Vagina (tissue), 2 donors: ENCODE measurements around the gene GJA1. TPM values are rescaled to one million over a fixed set of nuclear protein-coding genes. Genes with fewer than 3 reads are reported as not detected.
"Not testable (repeated sequence)": the region's sequence is repeated elsewhere in the genome, so short reads cannot be mapped to it uniquely, and the experiment has no call there.

Experiments used
- DNase-seq, 2 donors: peaks; one replicate each; pipeline ENCODE4 v3.0.0-alpha.2; 2017; ENCODE audit errors: extremely low spot score in 2 of 2
- H3K27ac ChIP-seq: fragments of 200-600 bp; sonication (generic); one replicate; pipeline ENCODE4 v1.5.1; 2019
- H3K27me3 ChIP-seq: fragments of 200-600 bp; sonication (generic); one replicate; pipeline ENCODE4 v1.5.1; 2019
- H3K36me3 ChIP-seq, 2 donors: fragments of 200-600 bp; sonication (generic); one replicate each; pipeline ENCODE4 v1.5.1; 2017 to 2019
- H3K4me1 ChIP-seq: fragments of 200-600 bp; sonication (generic); one replicate; pipeline ENCODE4 v1.5.1; 2019
- H3K4me3 ChIP-seq, 2 donors: fragments of 200-600 bp; sonication (generic); 1 replicate in 1 of 2; 2 replicates in 1 of 2; pipeline ENCODE4 v1.5.1; 2016 to 2019
- H3K9me3 ChIP-seq: fragments of 200-600 bp; sonication (generic); one replicate; pipeline ENCODE4 v1.5.1; 2019
- CTCF ChIP-seq, 3 experiments: fragments of 450-650 bp in 2 of 3; fragments of 200-600 bp in 1 of 3; sonication (generic) in 1 of 3; IDR thresholded peaks; one replicate each; pipeline ENCODE4 v1.5.1; 2017 to 2019; ENCODE audit warnings: antibody characterized with exemption in 3 of 3, mild to moderate bottlenecking in 2 of 3, moderate library complexity in 2 of 3
- POLR2A ChIP-seq, 2 donors: fragments of 450-650 bp; IDR thresholded peaks; one replicate each; pipeline ENCODE4 v1.6.1; 2017; ENCODE audit warnings: antibody characterized with exemption in 2 of 2, mild to moderate bottlenecking in 2 of 2, moderate library complexity in 2 of 2
- POLR2AphosphoS5 ChIP-seq, 2 donors: sonication (generic); formaldehyde crosslinking; IDR thresholded peaks; one replicate each; pipeline ENCODE4 v1.9.0; 2017; ENCODE audit warnings: antibody characterized with exemption in 2 of 2, mild to moderate bottlenecking in 2 of 2, low read depth in 1 of 2; ENCODE audit not compliant: insufficient read depth in 1 of 2
- intact Hi-C: fragments of 100-400 bp; cut with DNase I; formaldehyde crosslinking; loops from one replicate; pipeline ENCODE4 v1.15.1; 2023
- total RNA-seq: library from RNA; depleted of rRNA; stranded (reverse); fragments of >200 nt; gene quantifications from one replicate; pipeline ENCODE4 v1.2.3, GENCODE V29; 2016

The GJA1 gene
- 261 TPM for total RNA-seq

GRCh38 chr6:121435444-121436069, at the start of gene GJA1:
Gene GJA1, plus strand, starts transcription at chr6:121435646. Its CDS starts 11,202 bp downstream, at chr6:121446848.
- H3K4me3 ChIP-seq = peak within 1 kb of the TSS; percentile 53 to 77
- no peaks in the 10 kb centered on the region for H3K9me3 ChIP-seq
- intact Hi-C loops = loop anchor here (10.0 kb wide), 1 partner anchor 419 kb away; no protein-coding TSS in a partner anchor
- H3K36me3 ChIP-seq = no peaks in the 10 kb centered on the region
- peak within 1 kb of the TSS; percentile 96 for H3K27ac ChIP-seq
- H3K4me1 ChIP-seq = peaks cover 37% of the 10 kb centered on the region
- DNase-seq = peak in 1 of 2 donors; percentile 92
- H3K27me3 ChIP-seq = no peaks in the 10 kb centered on the region
- TF ChIP-seq POLR2A (IDR thresholded peaks at IDR 0.05) = peak in 1 of 2 donors; percentile 79
- peak in 1 of 3 experiments; percentile 6 for TF ChIP-seq CTCF (IDR thresholded peaks at IDR 0.05)
- peak; percentile 31 to 92 for TF ChIP-seq POLR2AphosphoS5 (IDR thresholded peaks at IDR 0.05; ENCODE audit: insufficient read depth in 1 of 2, low read depth in 1 of 2)

- H3K27me3 ChIP-seq, H3K27ac ChIP-seq, H3K9me3 ChIP-seq, H3K4me1 ChIP-seq, DNase-seq, intact Hi-C loops, H3K4me3 ChIP-seq, H3K36me3 ChIP-seq: not testable (repeated sequence)
Measured at GRCh38 chr6:121386551-121386950, 48.9 kb upstream of the GJA1 start.

DNA sequence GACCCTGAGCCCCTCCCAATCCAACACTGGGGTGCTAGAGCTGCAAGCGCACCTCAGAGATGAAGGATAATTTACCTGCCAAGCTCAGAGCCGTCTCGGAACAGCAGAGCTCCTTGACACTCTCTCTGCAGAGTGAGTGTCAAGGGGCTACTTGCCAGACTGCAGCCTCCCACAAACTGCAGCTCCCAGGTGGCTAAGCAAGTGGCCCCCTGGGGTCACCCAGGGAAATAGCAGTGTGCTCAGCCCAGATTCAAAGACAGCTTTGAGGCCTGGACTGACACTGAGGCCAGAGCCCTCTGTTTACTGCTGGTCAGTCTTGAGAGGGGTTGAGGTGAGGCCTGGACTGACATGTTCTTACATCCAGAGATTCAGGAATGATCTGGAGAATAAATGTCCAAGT, 46.0 kb upstream of the GJA1 start:
- H3K36me3 ChIP-seq = no peaks in the 10 kb centered on the region
- intact Hi-C loops = no loop called here
- H3K9me3 ChIP-seq = no peaks in the 10 kb centered on the region
- no peak overlapping the region for H3K27ac ChIP-seq
- DNase-seq = peak in 1 of 2 donors; percentile 65
- no peak overlapping the region for H3K4me3 ChIP-seq
- H3K27me3 ChIP-seq = no peaks in the 10 kb centered on the region
- no peaks in the 10 kb centered on the region for H3K4me1 ChIP-seq
- TF ChIP-seq CTCF (IDR thresholded peaks at IDR 0.05) = no peak
- no peak for TF ChIP-seq POLR2A (IDR thresholded peaks at IDR 0.05)
- TF ChIP-seq POLR2AphosphoS5 (IDR thresholded peaks at IDR 0.05; ENCODE audit: insufficient read depth in 1 of 2, low read depth in 1 of 2) = no peak

DNA sequence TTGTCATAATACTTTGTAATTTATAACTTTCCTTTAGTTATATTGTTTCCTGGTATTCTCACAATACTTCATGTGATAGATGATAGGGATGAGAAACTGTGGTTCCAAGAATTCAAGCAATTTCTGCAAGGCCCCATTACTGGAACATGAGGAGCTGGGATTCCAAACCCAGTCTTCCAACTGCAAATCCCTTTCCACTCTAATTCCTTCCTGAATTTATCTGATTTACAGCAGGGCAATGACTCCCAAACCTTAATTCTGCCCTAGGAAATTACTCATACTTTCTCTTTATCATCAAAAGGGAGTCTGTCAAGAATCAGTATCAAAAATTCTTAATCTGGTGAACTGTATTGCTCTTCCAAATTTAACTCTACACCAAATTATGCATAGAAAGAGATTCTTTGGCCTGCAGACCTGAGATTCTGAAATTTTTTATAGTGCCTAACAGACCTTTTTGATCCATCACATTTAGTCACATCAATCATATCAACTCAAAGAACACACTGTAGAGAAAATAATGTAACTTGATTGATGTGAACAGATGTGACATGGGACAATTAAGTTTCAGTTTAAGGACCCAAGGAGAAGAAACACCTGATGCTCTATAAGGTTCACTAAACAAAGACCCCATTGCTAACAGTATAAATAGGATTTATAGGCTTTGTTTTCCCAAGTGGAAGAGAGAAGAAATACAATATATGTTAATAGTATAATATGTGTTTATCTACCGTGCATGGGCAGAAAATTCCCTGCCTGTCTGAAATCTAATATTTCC, 41.5 kb upstream of the GJA1 start:
- Histone ChIP-seq H3K27ac (no peak overlapping the region), H3K4me1 (no peaks in the 10 kb centered on the region), H3K27me3 (no peaks in the 10 kb centered on the region), H3K36me3 (no peaks in the 10 kb centered on the region), H3K9me3 (no peaks in the 10 kb centered on the region), H3K4me3 (no peak overlapping the region)
- intact Hi-C loops = no loop called here
- no peak for DNase-seq
- TF ChIP-seq POLR2A (IDR thresholded peaks at IDR 0.05) (no peak), CTCF (IDR thresholded peaks at IDR 0.05) (no peak), POLR2AphosphoS5 (IDR thresholded peaks at IDR 0.05; ENCODE audit: insufficient read depth in 1 of 2, low read depth in 1 of 2) (no peak)

GRCh38 chr6:121395736-121396135, 39.7 kb upstream of the GJA1 start:
- no peaks in the 10 kb centered on the region for H3K9me3 ChIP-seq
- intact Hi-C loops = no loop called here
- TF ChIP-seq POLR2A (IDR thresholded peaks at IDR 0.05) = no peak
- no peak for TF ChIP-seq CTCF (IDR thresholded peaks at IDR 0.05)
- TF ChIP-seq POLR2AphosphoS5 (IDR thresholded peaks at IDR 0.05; ENCODE audit: insufficient read depth in 1 of 2, low read depth in 1 of 2) = no peak
- no peak overlapping the region for H3K4me3 ChIP-seq
- H3K27ac ChIP-seq = no peak overlapping the region
- peak in 1 of 2 donors; percentile 42 for DNase-seq
- no peaks in the 10 kb centered on the region for H3K36me3 ChIP-seq
- no peaks in the 10 kb centered on the region for H3K4me1 ChIP-seq
- H3K27me3 ChIP-seq = no peaks in the 10 kb centered on the region

DNA sequence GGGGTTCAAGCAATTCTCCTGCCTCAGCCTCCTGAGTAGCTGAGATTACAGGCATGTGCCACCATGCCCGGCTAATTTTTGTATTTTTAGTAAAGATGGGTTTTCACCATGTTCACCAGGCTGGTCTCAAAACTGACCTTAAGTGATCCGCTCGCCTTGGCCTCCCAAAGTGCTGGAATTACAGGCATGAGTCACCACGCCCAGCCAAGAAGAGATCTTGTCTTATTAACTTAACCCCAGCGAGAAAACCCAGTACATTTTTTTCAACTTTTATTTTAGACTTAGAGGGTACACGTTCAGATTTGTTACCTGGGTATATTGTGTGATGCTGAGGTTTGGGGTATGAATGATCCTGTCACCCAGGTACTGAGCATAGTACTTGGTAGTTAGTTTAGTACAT, 38.3 kb upstream of the GJA1 start:
- H3K9me3 ChIP-seq, H3K4me3 ChIP-seq, H3K36me3 ChIP-seq, intact Hi-C loops, H3K4me1 ChIP-seq, H3K27ac ChIP-seq, H3K27me3 ChIP-seq: not testable (repeated sequence)
- DNase-seq = peak in 1 of 2 donors; percentile 32
